DMS153 treated with DMSO at 0.1 percent for 48 hours (cell line): ENCODE measurements around the gene CCT7.
A peak's percentile ranks its signal among the peaks of the same experiment; 100 is the strongest.

Source experiments
- DNase-seq: peaks from one replicate; lab custom pipeline; 2025; ENCODE audit not compliant: unreplicated experiment; lab: John Stamatoyannopoulos, UW

CCT7 gene

GRCh38 chr2:73225513-73226360 is 8.4 kb upstream of the CCT7 start:
- no peak for DNase-seq

- DNase-seq: no peak
Observed at GRCh38 chr2:73227086-73227485, 7.0 kb upstream of the CCT7 start.

GRCh38 chr2:73228631-73229030 is 5.5 kb upstream of the CCT7 start:
- no peak for DNase-seq

GRCh38 chr2:73232403-73233153 is 1.5 kb upstream of the CCT7 start:
- DNase-seq: no peak

DNA sequence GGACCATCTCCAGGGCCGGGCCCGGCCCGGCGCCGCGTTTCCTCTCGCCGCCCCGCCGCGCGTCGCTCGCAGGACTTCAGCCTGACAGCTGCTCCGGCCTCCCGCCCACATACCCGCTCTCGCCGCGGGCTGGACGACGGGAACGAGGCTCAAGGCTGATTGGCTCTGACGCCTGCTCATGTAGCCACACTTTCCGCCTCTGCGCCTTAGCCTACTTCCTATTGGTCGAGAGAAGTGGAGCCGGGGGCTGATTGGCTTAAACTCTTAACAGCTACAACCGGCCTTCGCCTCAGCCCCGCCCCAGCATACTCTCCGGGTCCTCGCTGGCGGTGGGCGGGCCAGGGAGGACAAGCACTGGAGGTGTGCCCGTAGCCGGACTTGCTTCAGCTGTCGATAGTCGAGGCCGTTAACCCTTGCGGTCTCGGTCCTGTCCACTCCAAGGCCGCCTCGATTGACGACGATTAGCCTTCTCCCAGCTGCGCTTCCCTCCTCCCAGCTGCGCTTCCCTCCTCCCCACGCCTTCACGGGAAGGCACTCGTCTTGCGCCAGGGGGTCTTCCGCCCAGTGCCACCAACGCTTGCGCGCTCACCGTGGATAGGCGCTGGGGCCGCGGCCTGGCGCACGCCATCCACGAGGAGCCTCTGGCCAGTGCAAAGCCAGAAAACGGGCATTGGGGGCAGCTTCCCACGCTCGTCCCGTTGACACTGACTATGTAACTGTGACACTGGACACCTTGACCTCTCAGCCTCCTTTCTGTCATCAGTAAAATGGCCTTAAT is 765 bp upstream of the CCT7 start, which contains the start of gene PRADC1:
PRADC1 (minus strand) TSS at position 86 of the 778 bp plus-strand sequence; CDS start at position 7, 79 bp downstream.
- DNase-seq: peak; percentile 94

GRCh38 chr2:73235315-73236028 is 1.4 kb downstream of the CCT7 start:
- DNase-seq: no peak

- no peak for DNase-seq
Observed at GRCh38 chr2:73237168-73237567, 3.1 kb downstream of the CCT7 start.

- no peak for DNase-seq
Observed at GRCh38 chr2:73238149-73238548, 4.0 kb downstream of the CCT7 start.

DNA sequence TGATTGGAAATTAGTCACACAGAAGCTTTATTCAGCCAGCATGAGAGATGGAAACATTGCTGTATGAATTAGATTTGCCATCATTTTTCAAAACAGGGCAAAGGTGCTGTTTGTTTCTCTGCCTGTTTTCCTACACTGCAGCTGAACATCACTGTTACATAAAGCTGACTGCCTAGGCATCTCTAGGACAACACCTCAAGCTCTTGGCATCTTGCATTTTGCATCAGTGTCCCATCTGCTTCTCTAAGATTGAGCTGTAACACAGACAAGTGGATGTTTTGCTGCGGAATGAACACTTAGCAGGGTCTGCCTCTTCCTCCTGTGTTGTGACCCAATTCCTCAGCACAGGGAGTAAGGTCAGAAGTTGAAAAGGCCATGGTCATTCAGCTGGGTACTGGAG is 4.9 kb downstream of the CCT7 start:
- DNase-seq: no peak

DNA sequence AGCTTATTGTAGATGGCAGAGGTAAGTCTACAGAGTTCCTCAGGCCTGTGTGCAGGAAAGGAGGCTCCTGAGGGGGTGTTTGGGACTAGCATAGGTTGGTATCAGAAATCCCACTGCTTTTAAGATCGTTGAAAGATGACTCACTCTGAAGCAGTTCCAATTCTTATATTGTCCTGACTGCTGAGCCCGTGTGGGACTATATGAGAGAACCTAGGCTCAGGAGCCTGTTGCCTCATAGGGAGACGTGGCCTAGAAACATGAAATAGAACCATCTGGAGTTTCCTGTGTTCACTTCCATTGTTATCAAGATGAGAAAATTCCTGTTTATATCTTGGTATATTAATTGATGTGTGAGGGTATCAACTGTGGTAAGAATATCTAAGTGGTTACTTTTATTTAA is 5.7 kb downstream of the CCT7 start:
- no peak for DNase-seq

GRCh38 chr2:73243884-73244570 is 9.9 kb downstream of the CCT7 start:
- no peak for DNase-seq

DNA sequence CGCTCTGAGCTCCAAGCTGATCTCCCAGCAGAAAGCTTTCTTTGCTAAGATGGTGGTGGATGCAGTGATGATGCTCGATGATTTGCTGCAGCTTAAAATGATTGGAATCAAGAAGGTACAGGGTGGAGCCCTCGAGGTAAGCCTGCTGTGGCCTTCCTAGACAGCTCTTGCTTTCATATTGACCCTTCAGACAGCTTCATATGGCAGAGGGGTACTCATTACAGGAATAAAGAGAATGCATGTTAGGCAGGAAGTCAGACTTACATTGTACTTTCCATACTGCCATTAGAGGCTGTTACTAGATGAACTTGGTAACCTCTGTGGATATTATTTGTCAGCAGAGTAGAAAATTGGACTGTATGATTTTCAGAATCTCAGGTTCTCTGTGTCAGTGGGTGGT is 10.5 kb downstream of the CCT7 start:
- no peak for DNase-seq

DNA sequence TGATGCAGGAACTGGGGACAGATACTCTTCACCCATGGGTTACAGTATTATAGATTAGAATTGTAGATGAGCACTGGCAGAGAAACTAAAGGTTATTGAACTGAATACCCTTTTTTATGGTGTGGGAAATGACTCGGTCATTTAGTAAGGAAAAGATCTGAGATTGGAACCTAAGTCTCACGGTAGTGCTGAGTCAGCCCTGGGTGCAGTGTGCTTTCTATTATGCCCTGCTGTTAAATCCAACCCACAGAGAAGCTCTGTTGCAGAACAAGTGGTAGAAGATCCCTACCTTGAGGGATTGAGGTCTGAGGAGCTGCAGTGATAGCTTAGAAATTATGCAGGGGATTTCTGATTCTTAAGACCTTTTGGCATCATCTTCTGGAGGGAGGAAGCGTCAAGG is 12.7 kb downstream of the CCT7 start:
- no peak for DNase-seq

- DNase-seq: no peak
Observed at GRCh38 chr2:73249636-73250035, 15.5 kb downstream of the CCT7 start.

DNA sequence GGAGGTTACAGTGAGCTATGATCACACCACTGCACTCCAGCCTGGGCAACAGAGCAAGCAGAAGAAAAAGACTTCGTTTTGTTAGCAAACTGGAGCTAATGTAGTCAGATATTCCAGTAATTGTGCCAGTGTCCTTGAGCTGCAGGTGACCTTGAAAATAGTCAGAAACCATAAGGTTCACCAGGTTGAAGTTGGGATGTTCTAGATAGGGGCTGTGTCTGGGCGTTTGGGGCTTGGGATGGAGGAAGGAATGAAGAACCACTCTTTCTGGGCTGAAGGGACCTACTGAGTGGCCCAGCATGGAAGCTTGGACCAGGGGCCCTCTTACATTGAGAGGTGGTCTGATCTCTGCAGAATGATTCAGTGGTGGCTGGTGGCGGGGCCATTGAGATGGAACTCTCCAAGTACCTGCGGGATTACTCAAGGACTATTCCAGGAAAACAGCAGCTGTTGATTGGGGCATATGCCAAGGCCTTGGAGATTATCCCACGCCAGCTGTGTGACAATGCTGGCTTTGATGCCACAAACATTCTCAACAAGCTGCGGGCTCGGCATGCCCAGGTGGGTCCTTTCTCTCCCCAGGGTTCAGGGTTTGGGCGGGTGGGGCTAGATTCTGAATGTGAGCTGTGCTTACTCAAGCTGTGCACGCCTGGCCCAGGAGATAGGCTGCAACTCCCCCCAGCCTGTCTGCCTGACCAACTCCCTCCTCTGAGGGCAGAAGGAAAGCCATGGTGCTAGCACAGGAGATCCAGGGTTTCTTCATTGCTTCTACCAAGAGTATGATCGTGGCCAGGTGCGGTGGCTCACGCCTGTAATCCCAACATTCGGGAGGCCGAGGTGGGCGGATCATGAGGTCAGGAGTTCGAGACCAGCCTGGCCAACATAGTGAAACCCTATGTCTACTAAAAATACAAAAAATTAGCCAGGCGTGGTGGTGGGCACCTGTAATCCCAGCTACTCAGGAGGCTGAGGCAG is 17.1 kb downstream of the CCT7 start:
- no peak for DNase-seq

GRCh38 chr2:73252238-73253027 is 18.3 kb downstream of the CCT7 start:
- DNase-seq: no peak

DNA sequence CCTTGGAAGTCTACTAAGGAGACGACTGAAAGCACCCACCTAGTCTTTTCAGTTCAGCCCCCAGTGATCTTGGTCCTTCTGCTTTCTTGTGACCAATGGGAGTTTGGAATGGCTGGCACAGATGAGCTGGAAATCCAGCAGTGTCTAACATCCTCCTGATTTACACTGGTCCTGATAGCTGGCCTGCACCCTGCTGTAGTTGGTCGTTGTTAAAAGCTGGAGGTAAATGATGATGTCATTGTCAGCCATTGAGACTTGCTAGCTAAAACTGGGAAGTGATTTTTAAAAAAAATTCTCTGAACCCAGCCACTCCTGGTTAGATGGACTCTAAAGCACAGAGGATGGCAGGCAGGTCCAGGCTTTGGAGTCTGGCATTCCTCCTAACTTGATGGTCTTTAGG is 19.3 kb downstream of the CCT7 start:
- no peak for DNase-seq

DNA sequence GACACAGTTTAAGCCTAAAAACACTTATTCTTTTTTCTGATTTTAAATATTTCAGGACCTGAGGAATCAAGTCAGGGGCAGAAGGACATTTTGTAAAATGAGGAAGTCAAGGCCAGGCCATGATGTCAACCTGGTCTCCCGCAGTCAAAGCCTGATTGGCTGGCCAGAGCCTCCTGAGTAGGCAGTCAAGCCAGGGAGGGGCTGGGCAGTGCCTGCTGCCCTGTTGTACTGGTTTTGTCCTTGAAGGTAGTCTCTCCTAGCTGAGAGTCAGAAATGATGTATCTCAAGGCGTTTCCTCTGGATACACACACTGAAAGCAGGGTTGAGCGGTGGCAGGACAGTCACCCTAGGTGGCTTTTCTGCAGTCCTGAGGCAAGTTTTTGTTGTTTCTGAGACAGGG is 19.8 kb downstream of the CCT7 start:
- DNase-seq: no peak
